HG02852 (cell line): ENCODE data around the gene LEFTY1.
A peak's percentile ranks its signal among the peaks of the same experiment; 100 is the strongest.
"Not testable (repeated sequence)": the region's sequence is repeated elsewhere in the genome, so short reads cannot be mapped to it uniquely, and the experiment has no call there.

Experiments
- ATAC-seq: cut with Tn5 transposase; IDR thresholded peaks from one replicate; pipeline ENCODE4 v1.9.1; 2021; ENCODE audit warnings: mild to moderate bottlenecking, moderate library complexity; ENCODE audit not compliant: unreplicated experiment

The LEFTY1 gene, protein sequence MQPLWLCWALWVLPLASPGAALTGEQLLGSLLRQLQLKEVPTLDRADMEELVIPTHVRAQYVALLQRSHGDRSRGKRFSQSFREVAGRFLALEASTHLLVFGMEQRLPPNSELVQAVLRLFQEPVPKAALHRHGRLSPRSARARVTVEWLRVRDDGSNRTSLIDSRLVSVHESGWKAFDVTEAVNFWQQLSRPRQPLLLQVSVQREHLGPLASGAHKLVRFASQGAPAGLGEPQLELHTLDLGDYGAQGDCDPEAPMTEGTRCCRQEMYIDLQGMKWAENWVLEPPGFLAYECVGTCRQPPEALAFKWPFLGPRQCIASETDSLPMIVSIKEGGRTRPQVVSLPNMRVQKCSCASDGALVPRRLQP

DNA sequence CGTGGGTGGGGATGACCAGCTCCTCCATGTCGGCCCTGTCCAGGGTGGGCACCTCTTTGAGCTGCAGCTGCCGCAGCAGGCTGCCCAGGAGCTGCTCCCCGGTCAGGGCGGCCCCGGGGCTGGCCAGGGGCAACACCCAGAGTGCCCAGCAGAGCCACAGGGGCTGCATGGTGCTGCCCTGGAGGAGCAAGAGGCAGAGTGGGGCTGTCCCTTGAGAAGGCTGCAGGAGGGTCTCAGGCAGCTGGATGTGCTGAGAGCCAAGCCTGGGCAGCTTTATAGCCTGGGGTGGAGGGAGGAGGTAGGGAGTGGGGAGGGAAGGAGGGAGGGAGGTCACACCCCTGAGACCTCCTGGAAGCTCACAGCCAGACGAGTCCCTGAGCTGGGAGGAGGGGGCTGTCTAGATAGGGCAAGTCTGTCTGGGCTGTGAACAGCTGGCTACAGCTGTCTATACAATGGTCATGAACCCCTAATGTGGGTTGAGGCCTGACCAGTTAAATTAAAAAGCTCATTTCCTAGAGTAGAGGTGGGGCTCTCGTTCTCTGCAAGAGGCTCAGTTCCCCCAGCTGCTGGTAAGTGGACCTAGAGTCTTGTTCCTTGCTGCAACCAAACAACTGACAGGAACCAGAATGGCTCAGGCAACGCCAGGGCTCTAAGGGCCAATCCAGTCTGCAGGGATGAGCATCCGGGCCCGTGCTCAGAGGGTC, at the start of gene LEFTY1:
Gene LEFTY1, minus strand, starts transcription at position 249 of the 704 bp plus-strand sequence. Its CDS starts 80 bp downstream, at position 169.
- ATAC-seq = no peak

DNA sequence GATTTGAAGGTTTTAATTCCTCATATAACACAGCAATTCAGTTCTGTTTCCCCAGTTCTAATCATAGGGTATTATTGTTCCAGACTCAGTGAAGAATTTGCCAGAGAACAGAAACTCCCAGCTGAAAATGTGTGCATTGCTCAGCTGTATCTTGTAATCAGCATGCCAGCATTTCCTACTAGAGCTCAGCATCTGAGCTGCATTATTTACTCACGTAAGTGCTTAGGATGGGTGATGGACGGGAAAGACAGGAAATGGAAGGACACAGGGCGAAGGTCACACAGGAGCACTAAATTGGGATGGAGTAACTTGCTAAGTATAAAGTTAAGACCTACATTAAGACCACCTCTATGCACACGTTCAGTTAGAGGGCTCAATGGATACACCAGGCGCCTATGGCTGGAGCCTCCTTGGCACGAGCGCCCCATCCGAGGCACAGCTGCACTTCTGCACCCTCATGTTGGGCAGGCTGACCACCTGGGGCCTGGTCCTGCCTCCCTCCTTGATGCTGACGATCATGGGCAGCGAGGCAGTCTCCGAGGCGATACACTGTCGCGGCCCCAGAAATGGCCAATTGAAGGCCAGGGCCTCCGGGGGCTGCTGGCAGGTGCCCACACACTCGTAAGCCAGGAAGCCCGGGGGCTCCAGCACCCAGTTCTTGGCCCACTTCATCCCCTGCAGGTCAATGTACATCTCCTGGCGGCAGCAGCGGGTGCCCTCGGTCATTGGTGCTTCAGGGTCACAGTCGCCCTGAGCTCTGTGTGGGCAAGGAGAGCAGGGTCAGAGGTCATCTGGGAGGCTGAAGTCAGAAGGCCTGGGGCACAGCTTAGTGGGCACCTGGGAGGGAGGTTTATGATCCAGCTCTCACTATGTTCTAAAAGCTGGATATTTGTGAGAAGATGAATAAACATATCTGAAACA, 48.4 kb upstream of the LEFTY1 start:
- ATAC-seq = no peak

DNA sequence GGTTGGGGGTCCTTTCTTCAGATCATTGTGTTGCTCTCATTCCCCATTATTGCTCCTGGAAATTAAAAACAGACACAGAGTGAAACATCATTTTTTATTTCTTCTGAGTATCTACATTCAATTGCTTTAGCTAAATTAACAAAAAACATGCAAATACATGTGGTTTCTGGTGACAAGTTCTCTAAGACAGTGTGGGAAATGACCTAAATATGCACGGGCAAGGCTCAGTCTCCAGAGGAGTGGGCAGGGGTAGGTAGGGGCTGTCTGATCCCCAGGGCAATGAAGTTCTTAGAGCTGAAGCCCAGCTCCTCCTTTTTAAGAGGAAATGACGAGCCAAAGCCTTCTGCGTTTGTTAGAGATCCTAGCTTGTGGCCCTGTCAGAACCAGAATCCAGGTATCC, 47.6 kb upstream of the LEFTY1 start:
- no peak for ATAC-seq

DNA sequence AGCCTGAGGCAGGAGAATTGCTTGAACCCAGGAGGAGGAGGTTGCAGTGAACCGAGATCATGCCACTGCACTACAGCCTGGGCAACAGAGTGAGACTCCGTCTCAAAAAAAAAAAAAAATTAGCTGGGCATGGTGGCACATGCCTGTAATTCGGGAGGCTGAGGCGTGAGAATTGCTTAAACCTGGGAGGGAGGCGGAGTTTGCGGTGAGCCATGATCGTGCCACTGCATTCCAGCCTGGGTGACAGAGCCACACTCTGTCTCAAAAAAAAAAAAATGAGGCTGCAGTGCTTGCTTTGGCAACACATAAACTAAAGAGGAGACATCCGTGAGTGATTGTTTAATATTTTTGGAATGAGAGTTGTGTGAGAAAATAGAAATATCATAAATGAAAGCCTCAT, 47.1 kb upstream of the LEFTY1 start:
- ATAC-seq = not testable (repeated sequence)

- no peak for ATAC-seq
Observed at GRCh38 chr1:225934711-225935110, 45.8 kb upstream of the LEFTY1 start.

- no peak for ATAC-seq
Observed at GRCh38 chr1:225933072-225933471, 44.1 kb upstream of the LEFTY1 start.

GRCh38 chr1:225931270-225932136, 42.6 kb upstream of the LEFTY1 start:
- ATAC-seq = no peak

- no peak for ATAC-seq
Observed at GRCh38 chr1:225930566-225930965, 41.6 kb upstream of the LEFTY1 start.

DNA sequence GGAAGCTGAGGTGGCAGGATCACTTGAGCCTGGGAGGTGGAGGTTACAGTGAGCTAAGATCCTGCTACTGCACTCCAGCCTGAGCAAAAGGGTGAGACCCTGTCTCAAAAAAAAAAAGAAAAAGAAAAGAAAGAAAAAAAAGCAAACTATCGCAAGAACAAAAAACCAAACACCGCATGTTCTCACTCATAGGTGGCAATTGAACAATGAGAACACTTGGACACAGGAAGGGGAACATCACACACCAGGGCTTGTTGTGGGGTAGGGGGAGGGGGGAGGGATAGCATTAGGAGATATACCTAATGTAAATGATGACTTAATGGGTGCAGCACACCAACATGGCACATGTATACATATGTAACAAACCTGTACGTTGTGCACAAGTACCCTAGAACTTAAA, 40.5 kb upstream of the LEFTY1 start:
- ATAC-seq = not testable (repeated sequence)

DNA sequence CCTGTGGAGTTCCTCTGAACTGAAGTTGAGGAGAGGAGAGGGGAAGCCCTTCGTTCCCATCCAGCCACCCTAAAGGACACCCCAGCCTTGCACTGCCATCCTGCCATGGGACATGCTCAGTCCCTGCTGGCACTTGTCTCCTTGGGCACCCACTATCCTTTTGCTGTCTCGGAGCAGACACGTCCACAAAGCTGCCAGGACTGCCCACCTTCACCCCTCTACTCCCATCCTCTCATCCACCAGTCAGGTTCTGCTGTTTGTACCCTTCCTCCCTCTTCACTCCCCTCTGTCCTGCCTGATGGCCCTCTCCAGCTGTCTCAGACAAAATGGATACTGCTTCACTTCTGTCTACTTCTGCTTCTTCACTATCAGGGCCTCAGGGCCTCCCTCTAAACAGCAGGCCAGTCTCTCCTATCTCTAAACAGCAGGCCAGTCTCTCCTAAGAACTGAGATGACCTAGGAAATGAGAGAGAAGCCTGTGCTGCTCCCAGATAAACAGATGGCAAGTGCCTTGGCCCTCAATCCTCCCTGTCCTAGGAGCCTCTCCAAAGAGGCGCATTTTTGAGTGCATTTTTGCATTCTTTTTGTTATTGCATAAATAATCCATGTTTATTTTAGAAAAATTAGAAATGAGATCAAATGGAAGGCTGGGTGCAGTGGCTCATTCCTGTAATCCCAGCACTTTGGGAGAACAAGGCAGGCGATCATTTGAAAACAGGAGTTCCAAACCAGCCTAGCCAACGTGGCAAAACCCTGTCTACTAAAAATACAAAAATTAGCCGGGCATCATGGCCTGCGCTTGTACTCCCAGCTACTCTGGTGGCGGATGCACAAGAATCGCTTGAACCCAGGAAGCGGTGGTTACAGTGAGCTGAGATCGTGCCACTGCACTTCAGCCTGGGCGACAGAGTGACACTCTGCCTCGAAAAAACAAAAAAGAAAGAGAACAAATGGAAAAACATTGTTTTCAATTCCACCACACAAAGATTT, 39.5 kb upstream of the LEFTY1 start:
- ATAC-seq = no peak

GRCh38 chr1:225926551-225927113, 37.7 kb upstream of the LEFTY1 start:
- ATAC-seq = no peak

GRCh38 chr1:225923692-225924555, 35.0 kb upstream of the LEFTY1 start, which contains the start of gene PYCR2:
Gene PYCR2, minus strand, starts transcription at chr1:225924250. Its CDS starts 140 bp downstream, at chr1:225924110.
- ATAC-seq = peak; percentile 99

- ATAC-seq = no peak
Observed at GRCh38 chr1:225923381-225923691, 34.4 kb upstream of the LEFTY1 start.

GRCh38 chr1:225921734-225922709, 33.1 kb upstream of the LEFTY1 start:
- ATAC-seq = no peak

GRCh38 chr1:225919906-225920305, 31.0 kb upstream of the LEFTY1 start:
- ATAC-seq = no peak

GRCh38 chr1:225918280-225918679, 29.3 kb upstream of the LEFTY1 start:
- no peak for ATAC-seq

- no peak for ATAC-seq
Observed at GRCh38 chr1:225917536-225917935, 28.6 kb upstream of the LEFTY1 start.
